HepG2 (cell line): ENCODE results near the gene IL36B. TPM values are rescaled to one million over a fixed set of nuclear protein-coding genes. Genes with fewer than 3 reads are reported as not detected.
A peak's percentile ranks its signal among the peaks of the same experiment; 100 is the strongest.
"Not testable (repeated sequence)": the region's sequence is repeated elsewhere in the genome, so short reads cannot be mapped to it uniquely, and the experiment has no call there.

Source experiments
- ATAC-seq: fragments of 200-7000 bp; cut with Tn5 transposase; 3 replicates; pipeline ENCODE4 v1.9.1; 2020; ENCODE audit warnings: mild to moderate bottlenecking, moderate library complexity
- BruUV-seq: library from RNA; stranded (reverse); fragments of 400-500 nt; replicated peaks from 2 replicates; lab custom pipeline; 2021; lab: Mats Ljungman, UMichigan
- CTCF ChIA-PET: fragments of 300-600 bp; formaldehyde crosslinking; extraction: SDS; loops from one replicate; lab custom pipeline; 2021; ENCODE audit warnings: low total read pairs, inconsistent platforms, low intra/inter-chr PET ratio; lab: Yijun Ruan, JAX
- POLR2A ChIA-PET: fragments of 350-600 bp; sonication (Branson Sonifier 250); formaldehyde crosslinking; loops from one replicate; lab custom pipeline; 2020; ENCODE audit warnings: antibody characterized with exemption, inconsistent platforms; lab: Yijun Ruan, JAX
- DNase-seq: peaks from one replicate; pipeline ENCODE4 v3.0.0-alpha.2; 2015; ENCODE audit warnings: low spot score
- FAIRE-seq: peaks from 3 replicates; lab custom pipeline; 2011; peaks lifted over from hg19 to GRCh38; lab: Jason Lieb, UNC
- H2AFZ ChIP-seq: one replicate; pipeline ENCODE4 v1.6.1; 2011; ENCODE audit warnings: low read length, inconsistent platforms
- H3K27ac ChIP-seq: fragments of 300-600 bp; 3 replicates; pipeline ENCODE4 v1.8.0; 2011; ENCODE audit warnings: mixed run types, mild to moderate bottlenecking, mixed read lengths, low read length, inconsistent platforms; ENCODE audit not compliant: insufficient read depth; ENCODE audit errors: extremely low read length
- H3K27me3 ChIP-seq, 2 experiments: fragments of 200-600 bp in 1 of 2; 2 replicates in 1 of 2; 3 replicates in 1 of 2; pipeline versions ENCODE4 v1.6.0 to v1.8.0; 2011; ENCODE audit warnings: low read length in 2 of 2, mild to moderate bottlenecking in 2 of 2, moderate library complexity in 2 of 2, inconsistent platforms in 1 of 2; ENCODE audit not compliant: insufficient read depth in 2 of 2, control insufficient read depth in 1 of 2
- H3K36me3 ChIP-seq, 2 experiments: fragments of 200-600 bp in 1 of 2; replicated peaks in 1 of 2; 2 replicates in 1 of 2; 3 replicates in 1 of 2; pipeline versions ENCODE4 v1.5.1 to v1.8.0; 2011; ENCODE audit warnings: low read length in 2 of 2, inconsistent platforms in 1 of 2; ENCODE audit not compliant: insufficient read depth in 2 of 2, control insufficient read depth in 1 of 2
- H3K4me1 ChIP-seq: 2 replicates; pipeline ENCODE4 v1.5.1; 2012; ENCODE audit warnings: low read length, inconsistent platforms; ENCODE audit not compliant: insufficient read depth
- H3K4me2 ChIP-seq: 2 replicates; pipeline ENCODE4 v1.6.0; 2011; ENCODE audit warnings: low read depth, low read length, inconsistent platforms
- H3K4me3 ChIP-seq, 3 experiments: fragments of 200-600 bp in 1 of 3; sonication (generic), shearing (Covaris generic) in 1 of 3; replicated peaks in 1 of 3; 2 replicates each; pipeline ENCODE4 v1.5.1; 2011 to 2016; ENCODE audit warnings: low read length in 3 of 3, inconsistent platforms in 2 of 3, low read depth in 2 of 3, mild to moderate bottlenecking in 2 of 3, control low read depth in 1 of 3, mixed read lengths in 1 of 3; ENCODE audit not compliant: insufficient read depth in 1 of 3
- H3K79me2 ChIP-seq: one replicate; pipeline ENCODE4 v1.6.1; 2011; ENCODE audit warnings: low read length, inconsistent platforms; ENCODE audit not compliant: insufficient read depth
- H3K9ac ChIP-seq: 2 replicates; pipeline ENCODE4 v1.6.0; 2011; ENCODE audit warnings: mild to moderate bottlenecking, low read depth, low read length, inconsistent platforms; ENCODE audit not compliant: insufficient read depth
- H3K9me3 ChIP-seq: 2 replicates; pipeline ENCODE4 v1.5.1; 2012; ENCODE audit warnings: mild to moderate bottlenecking, low read length
- H4K20me1 ChIP-seq: 2 replicates; pipeline ENCODE4 v1.6.0; 2011; ENCODE audit warnings: inconsistent platforms, mild to moderate bottlenecking, low read length, moderate library complexity; ENCODE audit not compliant: insufficient read depth
- MNT ChIP-seq: fragments of 450-650 bp; IDR thresholded peaks from 2 replicates; pipeline ENCODE4 v1.6.1; 2016
- NFE2L2 ChIP-seq: fragments of 150-350 bp; IDR thresholded peaks from 2 replicates; pipeline ENCODE4 v1.6.1; 2014; ENCODE audit warnings: low read length
- WGBS: methylation state at CpG from one replicate; pipeline ENCODE4 v1.1.6; 2017; ENCODE audit warnings: low lambda C conversion rate; 5-methylcytosine and 5-hydroxymethylcytosine counted together
- in situ Hi-C: cut with HindIII; loops from 2 replicates; pipeline ENCODE4 v1.10.0; 2017; ENCODE audit warnings: low pct_unique_long_range_greater_than_20kb; ENCODE audit not compliant: extremely low pct_ligation_motif_present
- intact Hi-C: fragments of 100-400 bp; cut with micrococcal nuclease; formaldehyde crosslinking; loops from one replicate; pipeline ENCODE4 v1.10.0; 2022; ENCODE audit not compliant: unreplicated experiment
- polyA plus RNA-seq, 8 experiments: library from polyadenylated mRNA; depleted of rRNA in 3 of 8; stranded (reverse) in 7 of 8; unstranded in 1 of 8; fragments of >200 nt; fragmentation: Illumina TruSeq in 4 of 8; extraction: Trizol in 4 of 8; gene quantifications; 2 replicates each; pipeline versions ENCODE4 v1.2.1 to v1.2.3, GENCODE V29; 2011 to 2016; ENCODE audit warnings: low read depth in 4 of 8, missing spikeins in 1 of 8, mixed read lengths in 1 of 8; ENCODE audit not compliant: insufficient read depth in 1 of 8
- total RNA-seq, 5 experiments: library from RNA; depleted of rRNA; stranded (reverse); fragments of >200 nt; fragmentation: Illumina TruSeq; extraction: Trizol; gene quantifications; 2 replicates each; pipeline ENCODE4 v1.2.3, GENCODE V29; 2016; ENCODE audit warnings: low read depth in 1 of 5

Gene IL36B
- total and polyA plus RNA-seq, 2 of the 13 experiments (the other 11 are each of a cell fraction or from before 2014, with no cell fraction given) = not detected

- TF ChIP-seq MNT = peak; percentile 56; the same call in 1 of the 2 replicates
- 3% methylated on average over 2 of the region's 2 CpGs for whole genome bisulfite sequencing
- H3K4me3 ChIP-seq, FAIRE-seq, DNase-seq, ATAC-seq, H4K20me1 ChIP-seq, H3K9ac ChIP-seq, H3K79me2 ChIP-seq, H3K27ac ChIP-seq, H3K9me3 ChIP-seq, H3K36me3 ChIP-seq, intact Hi-C loops, CTCF ChIA-PET, BruUV-seq, H2AFZ ChIP-seq, H3K4me2 ChIP-seq, H3K4me1 ChIP-seq, in situ Hi-C loops: not testable (repeated sequence)
- H3K27me3 ChIP-seq = peaks cover 0 to 14% of the 10 kb centered on the region in 2 experiments; a peak in 3 of 5 replicates
- POLR2A ChIA-PET = interaction anchor here (1.1 kb wide), 1 partner anchor 30 kb away, joined by 4 read pairs; the partner anchor contains the start of gene IL1RN
Observed at GRCh38 chr2:113096842-113097618, 44.4 kb upstream of the IL36B start.

DNA sequence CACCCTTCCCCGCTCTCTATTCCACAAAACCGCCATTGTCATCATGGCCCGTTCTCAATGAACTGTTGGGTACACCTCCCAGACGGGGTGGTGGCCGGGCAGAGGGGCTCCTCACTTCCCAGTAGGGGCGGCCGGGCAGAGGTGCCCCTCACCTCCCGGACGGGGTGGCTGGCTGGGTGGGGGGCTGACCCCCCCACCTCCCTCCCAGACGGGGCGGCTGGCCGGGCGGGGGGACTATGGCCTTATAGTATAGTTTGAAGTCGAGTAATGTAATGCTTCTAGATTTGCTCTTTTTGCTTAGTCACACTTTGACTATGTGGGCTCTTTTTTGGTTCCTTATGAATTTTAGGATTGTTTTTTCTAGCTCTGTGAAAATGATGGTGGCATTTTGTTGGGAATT, 43.6 kb upstream of the IL36B start:
- BruUV-seq, H3K36me3 ChIP-seq, H2AFZ ChIP-seq, POLR2A ChIA-PET, H3K9ac ChIP-seq, in situ Hi-C loops, H3K4me2 ChIP-seq, H3K4me1 ChIP-seq, CTCF ChIA-PET, H4K20me1 ChIP-seq, H3K9me3 ChIP-seq, FAIRE-seq, H3K79me2 ChIP-seq, ATAC-seq, DNase-seq, H3K27ac ChIP-seq, intact Hi-C loops, H3K4me3 ChIP-seq: not testable (repeated sequence)
- WGBS = 56% methylated on average over 14 of the region's 14 CpGs
- peaks cover 0 to 13% of the 10 kb centered on the region in 2 experiments; a peak in 2 of 5 replicates for H3K27me3 ChIP-seq
- peak; percentile 20; the same call in 1 of the 2 replicates for TF ChIP-seq NFE2L2
